Central memory CD4-positive, alpha-beta T cell (primary cell): Measurements from ENCODE around the gene FBXO44.

ENCODE experiments used
- DNase-seq: peaks from one replicate; pipeline ENCODE4 v3.0.0; 2022

Gene FBXO44

DNA sequence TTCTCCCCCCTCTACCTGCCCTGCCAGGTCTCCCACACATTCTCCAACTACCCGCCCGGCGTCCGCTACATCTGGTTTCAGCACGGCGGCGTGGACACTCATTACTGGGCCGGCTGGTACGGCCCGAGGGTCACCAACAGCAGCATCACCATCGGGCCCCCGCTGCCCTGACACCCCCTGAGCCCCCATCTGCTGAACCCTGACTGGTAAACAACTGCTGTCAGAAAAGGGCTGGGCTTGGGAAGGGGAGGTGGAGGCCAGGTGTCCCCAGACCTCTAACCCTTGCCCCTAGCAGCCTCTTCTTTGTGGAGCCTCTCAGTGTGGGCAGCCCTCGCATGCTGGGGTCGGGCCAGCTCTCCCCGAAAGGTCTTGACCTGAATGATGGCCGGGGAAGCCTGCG lies 6.4 kb downstream of the FBXO44 start:
- DNase-seq, result no peak

GRCh38 chr1:11664336-11665065 lies 9.8 kb downstream of the FBXO44 start:
- DNase-seq, result peak; percentile 19

- DNase-seq, result no peak
Observed at GRCh38 chr1:11668516-11668915, 13.8 kb downstream of the FBXO44 start.

GRCh38 chr1:11670747-11671146 lies 16.1 kb downstream of the FBXO44 start:
- no peak for DNase-seq

DNA sequence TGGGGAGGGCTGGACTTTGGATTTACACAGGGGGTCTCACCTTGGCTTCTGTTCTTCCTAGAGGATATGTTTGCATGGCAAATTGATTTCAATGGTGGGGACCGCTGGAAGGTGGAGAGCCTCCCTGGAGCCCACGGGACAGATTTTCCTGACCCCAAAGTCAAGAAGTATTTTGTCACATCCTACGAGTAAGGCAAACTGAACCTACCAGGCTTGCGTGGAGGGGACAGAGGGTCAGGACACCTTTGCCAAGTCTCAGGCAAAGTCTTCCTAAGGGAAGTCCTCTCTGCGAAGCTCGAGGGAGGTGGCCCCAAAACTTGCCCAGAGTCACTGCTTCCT lies 16.5 kb downstream of the FBXO44 start:
- DNase-seq, result no peak

- no peak for DNase-seq
Observed at GRCh38 chr1:11671544-11672286, 17.0 kb downstream of the FBXO44 start.

- no peak for DNase-seq
Observed at GRCh38 chr1:11673089-11673769, 18.6 kb downstream of the FBXO44 start.

- no peak for DNase-seq
Observed at GRCh38 chr1:11674488-11674887, 19.8 kb downstream of the FBXO44 start.

GRCh38 chr1:11675325-11675724 lies 20.6 kb downstream of the FBXO44 start:
- no peak for DNase-seq

DNA sequence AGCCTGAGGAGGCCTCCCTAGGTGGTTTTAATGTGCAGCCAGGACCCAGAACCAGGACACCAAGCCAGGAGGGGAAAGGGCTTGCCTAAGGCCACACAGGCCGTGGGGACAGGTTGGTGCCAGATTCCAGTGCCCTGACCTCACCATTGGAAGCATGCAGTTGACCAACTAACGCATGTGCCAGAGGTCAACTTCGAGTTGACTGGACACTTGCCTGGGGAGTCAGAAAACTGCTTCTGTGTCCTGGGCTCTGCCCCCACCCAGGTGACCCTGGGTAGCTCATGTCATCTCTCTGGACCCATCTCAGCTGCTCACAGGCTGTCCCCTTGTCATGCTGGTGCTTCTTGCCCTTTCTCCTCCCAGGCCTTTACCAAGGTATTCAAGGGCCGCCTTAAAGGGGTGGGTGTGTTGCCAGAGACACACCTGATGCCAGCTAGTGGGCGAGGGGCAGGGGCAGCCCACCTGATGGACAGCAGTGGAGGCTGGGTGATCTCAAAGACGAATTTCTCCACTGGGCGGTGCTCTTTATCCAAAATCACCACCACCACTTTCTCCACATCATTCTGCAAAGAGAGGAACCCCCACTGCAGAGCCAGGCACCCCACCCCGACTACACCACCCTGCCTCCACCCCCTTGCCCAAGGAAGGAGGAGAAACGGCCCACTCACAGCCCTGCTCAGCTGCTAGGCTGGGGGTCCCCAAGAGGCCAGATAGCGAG lies 21.9 kb downstream of the FBXO44 start:
- DNase-seq, result no peak

GRCh38 chr1:11678442-11678841 lies 23.8 kb downstream of the FBXO44 start:
- no peak for DNase-seq

- DNase-seq, result no peak
Observed at GRCh38 chr1:11680270-11681070, 25.8 kb downstream of the FBXO44 start.

- peak; percentile 85 for DNase-seq
Observed at GRCh38 chr1:11681071-11681771, 26.5 kb downstream of the FBXO44 start, which contains the start of gene MAD2L2. Gene MAD2L2, minus strand, starts transcription at chr1:11681148. Its CDS starts 547 bp downstream, at chr1:11680601.

DNA sequence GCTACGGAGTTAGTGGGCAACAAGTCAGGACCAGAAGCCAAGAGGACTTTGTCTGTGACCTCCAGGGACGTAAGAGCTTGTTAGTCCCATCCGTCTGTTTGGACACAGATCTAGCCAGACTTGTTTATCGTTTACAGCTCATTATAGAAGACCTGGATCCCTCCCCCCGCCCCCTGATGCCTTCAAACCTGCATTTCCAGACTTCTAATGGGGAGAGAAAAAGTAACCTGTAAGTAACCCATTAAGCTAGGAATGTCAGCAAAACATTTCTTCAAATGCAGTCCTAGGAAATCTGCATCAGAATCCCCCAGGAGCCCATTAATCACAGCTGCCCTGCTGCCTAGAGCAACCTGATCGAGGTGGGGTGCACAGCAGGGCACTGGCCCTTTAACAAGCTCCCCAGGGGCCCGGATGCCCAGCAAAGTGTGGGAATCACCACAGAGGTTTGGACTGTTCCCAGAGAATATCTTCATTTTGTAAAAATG lies 27.7 kb downstream of the FBXO44 start:
- DNase-seq, result no peak

- DNase-seq, result no peak
Observed at GRCh38 chr1:11682799-11683198, 28.1 kb downstream of the FBXO44 start.

- no peak for DNase-seq
Observed at GRCh38 chr1:11684070-11684469, 29.4 kb downstream of the FBXO44 start.

- DNase-seq, result no peak
Observed at GRCh38 chr1:11685210-11685752, 30.6 kb downstream of the FBXO44 start.

DNA sequence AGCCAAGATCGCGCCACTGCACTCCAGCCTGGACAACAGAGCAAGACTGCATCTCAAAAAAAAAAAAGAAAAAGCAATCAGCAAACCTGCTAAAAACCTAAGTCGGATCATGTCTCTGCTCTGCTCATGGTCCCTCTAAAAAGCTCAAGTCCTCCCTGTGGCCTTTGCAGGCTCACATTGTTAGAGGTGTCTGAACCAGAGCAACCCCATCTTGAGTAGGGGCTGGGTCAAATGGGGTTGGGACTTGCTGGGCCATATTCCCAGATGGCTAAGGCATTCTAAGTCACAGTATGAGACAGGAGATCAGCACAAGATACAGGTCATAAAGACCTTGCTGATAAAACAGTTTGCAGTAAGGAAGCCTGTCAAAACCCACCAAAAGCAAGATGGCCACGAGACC lies 33.8 kb downstream of the FBXO44 start:
- no peak for DNase-seq

- DNase-seq, result no peak
Observed at GRCh38 chr1:11690397-11691301, 36.0 kb downstream of the FBXO44 start.

GRCh38 chr1:11691302-11691914 lies 36.7 kb downstream of the FBXO44 start, which contains the start of gene DRAXIN:
Gene DRAXIN, plus strand, starts transcription at chr1:11691710. Its CDS starts 14,549 bp downstream, at chr1:11706259.
- DNase-seq, result no peak
